ENCODE data around the gene KRTAP12-1. TPM values are rescaled to one million over a fixed set of nuclear protein-coding genes. Genes with fewer than 3 reads are reported as not detected.
"Not testable (repeated sequence)": the region's sequence is repeated elsewhere in the genome, so short reads cannot be mapped to it uniquely, and the experiment has no call there.

KRTAP12-1 gene
- total RNA-seq, 6 experiments from 2014 or later, result not detected

GRCh38 chr21:44687671-44688070, 5.7 kb upstream of the KRTAP12-1 start:
- TF ChIP-seq CTCF (IDR thresholded peaks at IDR 0.05), result no peak
- Mint-ChIP-seq H3K4me1 (ENCODE audit: low read depth) (no peaks in the 10 kb centered on the region), H3K9me3 (peaks cover 4% of the 10 kb centered on the region; the same call in 1 of the 2 replicates), H3K4me3 (no peak overlapping the region), H3K27me3 (ENCODE audit: insufficient read depth) (peaks cover 42% of the 10 kb centered on the region), H3K27ac (no peak overlapping the region), H3K36me3 (ENCODE audit: low read depth) (no peaks in the 10 kb centered on the region)
- DNase-seq, result no peak

DNA sequence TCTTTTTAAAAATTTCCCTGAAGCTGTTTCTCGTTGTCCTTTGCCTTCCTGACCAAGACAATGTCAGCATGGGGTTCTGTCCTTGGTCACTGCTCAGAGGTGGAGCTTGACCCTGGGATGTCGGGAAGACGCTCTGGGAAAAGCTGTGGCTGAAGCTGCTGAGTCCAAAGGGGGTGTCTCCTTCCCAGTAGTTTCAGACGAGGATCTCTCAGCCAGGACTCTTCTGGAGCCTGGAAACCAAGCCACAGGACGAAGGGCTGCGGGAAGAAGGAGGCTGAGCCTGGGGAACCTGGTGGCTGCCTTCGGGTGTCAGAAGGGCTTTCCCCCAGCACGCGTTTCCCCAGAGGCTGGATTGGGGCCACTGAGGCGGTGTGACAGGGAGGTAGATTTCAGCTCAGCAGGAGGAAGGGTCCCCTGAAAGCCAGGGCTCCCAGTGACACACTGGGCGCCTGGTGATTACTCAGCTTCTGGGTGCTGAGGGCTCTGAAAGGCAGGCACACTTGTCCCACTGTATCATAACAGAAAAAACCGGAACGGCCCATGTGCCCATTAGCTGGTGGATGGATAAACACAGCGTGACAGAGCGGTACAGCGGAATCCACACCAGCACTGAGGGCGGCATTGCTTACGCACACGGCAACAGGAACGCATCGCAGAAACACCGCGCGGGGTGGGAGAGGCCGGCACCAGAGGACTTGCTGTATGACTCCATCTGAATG, 5.0 kb upstream of the KRTAP12-1 start:
- no peak for DNase-seq
- no peak overlapping the region for H3K4me3 Mint-ChIP-seq
- H3K36me3 Mint-ChIP-seq (ENCODE audit: low read depth), result no peaks in the 10 kb centered on the region
- no peak overlapping the region for H3K27ac Mint-ChIP-seq
- H3K27me3 Mint-ChIP-seq (ENCODE audit: insufficient read depth), result peaks cover 49% of the 10 kb centered on the region
- no peaks in the 10 kb centered on the region for H3K9me3 Mint-ChIP-seq
- TF ChIP-seq CTCF (IDR thresholded peaks at IDR 0.05), result no peak
- H3K4me1 Mint-ChIP-seq (ENCODE audit: low read depth), result no peaks in the 10 kb centered on the region

DNA sequence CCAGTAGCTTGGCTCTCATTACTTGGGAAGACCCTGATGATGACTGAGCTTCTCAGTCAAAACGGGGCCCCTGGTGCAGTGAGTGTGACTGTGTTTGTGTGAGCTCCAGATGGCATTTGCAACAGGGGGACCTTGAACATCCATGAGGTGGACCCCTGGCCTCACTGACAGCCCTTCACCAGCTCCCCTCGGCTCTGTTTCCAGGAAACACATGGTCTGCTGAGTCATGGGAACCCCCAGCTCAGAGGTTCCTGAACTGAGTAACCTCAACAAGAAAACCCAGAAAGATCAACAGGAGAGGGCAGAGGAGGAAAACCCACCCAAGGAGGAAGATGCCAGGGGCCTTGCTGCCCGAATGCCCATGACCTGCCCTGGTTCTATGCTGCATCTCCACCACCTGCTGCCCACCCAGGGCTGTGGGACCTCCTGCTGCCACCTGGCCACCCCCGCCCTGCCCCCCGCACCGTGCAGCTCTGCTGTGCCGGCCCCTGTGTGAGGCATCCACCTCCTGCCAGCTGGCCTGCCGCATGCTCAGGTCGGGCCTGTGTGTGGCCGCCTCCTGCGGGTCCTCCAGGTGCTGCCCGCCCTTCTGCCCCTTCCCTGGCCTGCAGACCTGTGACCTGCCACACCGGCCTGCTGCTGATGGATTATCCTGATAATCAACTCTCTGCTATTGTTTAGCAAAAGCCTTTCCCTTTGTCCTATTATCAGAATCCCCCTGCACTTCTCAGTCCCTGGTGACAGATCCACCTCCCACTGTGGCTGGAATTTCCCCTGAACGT, 4.2 kb upstream of the KRTAP12-1 start:
- no peak overlapping the region for H3K4me3 Mint-ChIP-seq
- H3K4me1 Mint-ChIP-seq (ENCODE audit: low read depth), result no peaks in the 10 kb centered on the region
- H3K36me3 Mint-ChIP-seq (ENCODE audit: low read depth), result no peaks in the 10 kb centered on the region
- no peak overlapping the region for H3K27ac Mint-ChIP-seq
- no peak for TF ChIP-seq CTCF (IDR thresholded peaks at IDR 0.05)
- H3K27me3 Mint-ChIP-seq (ENCODE audit: insufficient read depth), result peaks cover 52% of the 10 kb centered on the region
- no peak for DNase-seq
- H3K9me3 Mint-ChIP-seq, result no peaks in the 10 kb centered on the region

DNA sequence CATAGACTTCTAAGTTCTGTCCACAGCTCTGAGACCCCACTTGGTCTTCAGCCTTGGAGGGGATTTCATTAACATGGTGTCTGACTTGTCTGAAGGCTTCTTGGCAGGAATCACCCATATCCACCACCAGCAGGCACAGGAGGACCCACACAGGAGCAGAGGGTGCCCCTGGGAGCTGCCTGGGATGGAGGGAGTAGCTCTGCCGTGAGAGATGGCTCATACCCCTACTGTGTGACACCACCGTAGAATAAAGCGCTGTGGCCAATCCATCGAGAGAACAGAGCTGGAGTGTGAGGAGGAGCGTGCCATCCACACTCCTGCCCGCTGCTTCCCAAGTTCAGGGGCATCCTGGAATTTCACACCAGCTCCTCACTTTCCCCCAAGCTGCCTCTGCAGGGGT, 3.1 kb upstream of the KRTAP12-1 start:
- DNase-seq; H3K27ac Mint-ChIP-seq; H3K36me3 Mint-ChIP-seq (ENCODE audit: low read depth); H3K4me1 Mint-ChIP-seq (ENCODE audit: low read depth); H3K4me3 Mint-ChIP-seq; H3K9me3 Mint-ChIP-seq: not testable (repeated sequence)
- peaks cover 53% of the 10 kb centered on the region for H3K27me3 Mint-ChIP-seq (ENCODE audit: insufficient read depth)

- no peaks in the 10 kb centered on the region for H3K9me3 Mint-ChIP-seq
- H3K27me3 Mint-ChIP-seq (ENCODE audit: insufficient read depth), result peaks cover 53% of the 10 kb centered on the region
- no peak for TF ChIP-seq CTCF (IDR thresholded peaks at IDR 0.05)
Observed at GRCh38 chr21:44684483-44684882, 2.5 kb upstream of the KRTAP12-1 start.

GRCh38 chr21:44684077-44684476, 2.1 kb upstream of the KRTAP12-1 start:
- no peak for DNase-seq
- Mint-ChIP-seq H3K4me3 (no peak overlapping the region), H3K4me1 (ENCODE audit: low read depth) (no peaks in the 10 kb centered on the region), H3K9me3 (no peaks in the 10 kb centered on the region), H3K27me3 (ENCODE audit: insufficient read depth) (peaks cover 53% of the 10 kb centered on the region), H3K36me3 (ENCODE audit: low read depth) (no peaks in the 10 kb centered on the region), H3K27ac (no peak overlapping the region)
- no peak for TF ChIP-seq CTCF (IDR thresholded peaks at IDR 0.05)

More at GRCh38 chr21:44684483-44684882, 2.5 kb upstream of the KRTAP12-1 start:
- no peak for DNase-seq
- H3K4me1 Mint-ChIP-seq (ENCODE audit: low read depth), result no peaks in the 10 kb centered on the region
- H3K27ac Mint-ChIP-seq, result no peak overlapping the region
- no peaks in the 10 kb centered on the region for H3K36me3 Mint-ChIP-seq (ENCODE audit: low read depth)
- no peak overlapping the region for H3K4me3 Mint-ChIP-seq

All from HFFc6 (cell line).